Right lobe of liver (tissue), 4 donors: Measurements from ENCODE around the gene MNX1.

Experiments used
- POLR2A ChIP-seq: fragments of 450-650 bp; IDR thresholded peaks from one replicate; pipeline ENCODE4 v1.6.1; 2017; ENCODE audit warnings: antibody characterized with exemption, mild to moderate bottlenecking
- TF ChIP-seq, protein P1 (sequence below), 4 donors: fragments of 200-600 bp in 3 of 4; fragments of 450-650 bp in 1 of 4; IDR thresholded peaks; one replicate each; pipeline versions ENCODE4 v1.5.1 to v1.8.0; 2016 to 2022; ENCODE audit warnings: antibody characterized with exemption in 4 of 4, mild to moderate bottlenecking in 2 of 4
- donor health status: DM: no; HTN: no; CAD: no.
- donor health status: DM: no; HTN: no; CAD: no.
- donor health status: DM: no; HTN: yes; CAD: no.

DNA sequence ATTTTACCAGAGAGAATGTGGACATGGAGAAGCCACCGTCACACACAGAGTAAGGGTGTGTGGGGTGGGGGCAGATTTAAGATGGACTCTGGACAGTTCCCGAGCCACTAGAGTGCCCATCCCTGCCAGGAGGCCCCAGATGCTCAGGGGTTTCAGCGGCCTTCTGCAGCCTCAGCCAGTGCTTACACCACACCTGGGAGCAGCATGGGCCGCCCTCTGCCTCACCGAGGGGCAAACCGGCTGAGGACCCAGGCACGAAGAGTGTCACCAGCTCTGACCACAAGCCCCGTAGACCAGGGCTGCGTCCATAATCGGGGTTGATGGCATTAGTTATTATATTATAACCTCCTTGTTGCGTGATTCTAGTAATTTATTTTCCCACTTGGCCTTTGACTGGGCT is 6.7 kb upstream of the MNX1 start:
- TF ChIP-seq POLR2A = no peak
- TF ChIP-seq, protein P1, sequence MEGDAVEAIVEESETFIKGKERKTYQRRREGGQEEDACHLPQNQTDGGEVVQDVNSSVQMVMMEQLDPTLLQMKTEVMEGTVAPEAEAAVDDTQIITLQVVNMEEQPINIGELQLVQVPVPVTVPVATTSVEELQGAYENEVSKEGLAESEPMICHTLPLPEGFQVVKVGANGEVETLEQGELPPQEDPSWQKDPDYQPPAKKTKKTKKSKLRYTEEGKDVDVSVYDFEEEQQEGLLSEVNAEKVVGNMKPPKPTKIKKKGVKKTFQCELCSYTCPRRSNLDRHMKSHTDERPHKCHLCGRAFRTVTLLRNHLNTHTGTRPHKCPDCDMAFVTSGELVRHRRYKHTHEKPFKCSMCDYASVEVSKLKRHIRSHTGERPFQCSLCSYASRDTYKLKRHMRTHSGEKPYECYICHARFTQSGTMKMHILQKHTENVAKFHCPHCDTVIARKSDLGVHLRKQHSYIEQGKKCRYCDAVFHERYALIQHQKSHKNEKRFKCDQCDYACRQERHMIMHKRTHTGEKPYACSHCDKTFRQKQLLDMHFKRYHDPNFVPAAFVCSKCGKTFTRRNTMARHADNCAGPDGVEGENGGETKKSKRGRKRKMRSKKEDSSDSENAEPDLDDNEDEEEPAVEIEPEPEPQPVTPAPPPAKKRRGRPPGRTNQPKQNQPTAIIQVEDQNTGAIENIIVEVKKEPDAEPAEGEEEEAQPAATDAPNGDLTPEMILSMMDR (IDR thresholded peaks at IDR 0.05) = no peak
